GM19438 (cell line): ENCODE measurements around the gene LZIC.
A peak's percentile ranks its signal among the peaks of the same experiment; 100 is the strongest.
"Not testable (repeated sequence)": the region's sequence is repeated elsewhere in the genome, so short reads cannot be mapped to it uniquely, and the experiment has no call there.

Experiments used
- ATAC-seq: cut with Tn5 transposase; IDR thresholded peaks from one replicate; pipeline ENCODE4 v1.9.1; 2021; ENCODE audit warnings: low read depth; ENCODE audit not compliant: unreplicated experiment

The LZIC gene

GRCh38 chr1:9942939-9943788, at the start of gene LZIC, which contains the start of gene NMNAT1:
TSS of gene LZIC (minus strand) at chr1:9943391. CDS start at chr1:9936619, 6,772 bp downstream.
TSS of gene NMNAT1 (plus strand) at chr1:9943475. CDS start at chr1:9972074, 28,599 bp downstream.
- ATAC-seq = peak; percentile 84

- no peak for ATAC-seq
Observed at GRCh38 chr1:9992910-9993309, 49.7 kb upstream of the LZIC start.

DNA sequence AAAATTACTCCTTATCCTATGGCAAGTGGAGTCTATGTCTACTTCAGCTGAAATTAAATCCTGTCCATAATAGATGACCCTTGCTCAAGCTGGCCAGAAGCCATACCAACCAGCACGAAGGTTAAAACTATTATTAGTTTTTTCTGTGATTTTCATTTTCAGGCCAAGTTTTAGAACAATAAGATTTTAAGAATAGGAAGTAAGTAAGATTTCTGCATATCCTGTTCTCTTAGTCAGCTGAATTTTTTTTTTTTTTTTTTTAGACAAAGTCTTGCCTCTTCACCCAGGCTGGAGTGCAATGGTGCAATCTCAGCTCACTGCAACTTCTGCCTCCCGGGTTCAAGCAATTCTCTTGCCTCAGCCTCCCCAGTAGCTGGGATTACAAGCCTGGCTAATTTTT, 47.8 kb upstream of the LZIC start:
- ATAC-seq = no peak

DNA sequence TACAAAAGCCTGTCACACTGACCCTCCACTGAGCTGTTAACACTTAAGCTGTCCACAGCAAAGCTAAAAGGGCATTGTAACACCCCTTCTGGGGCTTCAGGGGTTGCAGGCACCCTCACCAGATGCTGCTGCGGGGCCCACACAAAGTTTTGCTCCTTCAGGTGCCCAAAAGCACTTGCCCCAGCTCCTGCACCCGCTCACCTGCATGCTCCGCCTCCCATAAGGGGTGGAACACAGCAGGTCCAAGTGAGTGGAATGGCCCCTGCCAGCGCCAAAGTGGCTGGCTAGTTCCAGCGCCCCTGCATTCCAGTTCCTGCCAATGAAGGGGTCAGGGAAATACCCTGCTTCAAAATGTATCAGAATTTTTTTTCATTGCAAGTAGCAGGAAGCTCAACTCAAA, 46.6 kb upstream of the LZIC start:
- ATAC-seq = no peak

GRCh38 chr1:9985001-9985400, 41.8 kb upstream of the LZIC start:
- ATAC-seq = no peak

DNA sequence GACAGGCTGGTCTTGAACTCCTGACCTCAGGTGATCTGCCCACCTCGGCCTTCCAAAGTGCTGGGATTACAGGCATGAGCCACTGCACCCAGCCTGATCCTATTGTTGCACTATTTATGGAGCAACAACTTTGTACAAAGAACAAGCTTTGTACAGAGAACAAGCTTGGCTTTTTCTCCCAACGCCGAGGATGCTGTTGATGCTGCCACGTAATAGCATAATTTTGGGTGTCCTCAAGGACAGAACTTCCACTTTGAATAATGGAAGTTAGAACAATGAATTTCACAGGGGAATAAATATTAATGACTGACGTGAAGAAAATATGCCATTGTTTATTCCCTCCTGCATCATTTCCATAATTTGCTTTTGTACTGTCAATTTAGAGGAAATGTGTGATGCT, 41.1 kb upstream of the LZIC start:
- no peak for ATAC-seq

GRCh38 chr1:9960706-9961562, 17.7 kb upstream of the LZIC start:
- ATAC-seq = no peak

DNA sequence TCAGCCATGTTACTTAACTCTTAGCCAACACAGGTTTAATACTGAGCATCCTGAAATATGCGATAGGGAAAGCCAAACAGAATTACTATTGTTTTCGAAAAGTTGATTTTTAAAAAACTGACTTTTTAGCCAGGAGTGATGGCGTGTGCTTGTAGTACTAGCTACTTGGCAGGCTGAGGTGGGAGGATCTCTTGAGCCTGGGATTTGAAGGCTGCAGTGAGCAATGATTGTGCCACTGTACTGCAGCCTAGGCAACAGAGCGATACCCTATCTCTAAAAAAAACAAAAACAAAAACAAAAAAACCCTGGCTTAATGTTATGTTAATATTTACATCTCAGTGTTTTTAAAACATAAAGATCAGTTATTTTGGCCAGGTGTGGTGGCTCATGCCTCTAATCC, 16.8 kb upstream of the LZIC start:
- ATAC-seq = no peak

DNA sequence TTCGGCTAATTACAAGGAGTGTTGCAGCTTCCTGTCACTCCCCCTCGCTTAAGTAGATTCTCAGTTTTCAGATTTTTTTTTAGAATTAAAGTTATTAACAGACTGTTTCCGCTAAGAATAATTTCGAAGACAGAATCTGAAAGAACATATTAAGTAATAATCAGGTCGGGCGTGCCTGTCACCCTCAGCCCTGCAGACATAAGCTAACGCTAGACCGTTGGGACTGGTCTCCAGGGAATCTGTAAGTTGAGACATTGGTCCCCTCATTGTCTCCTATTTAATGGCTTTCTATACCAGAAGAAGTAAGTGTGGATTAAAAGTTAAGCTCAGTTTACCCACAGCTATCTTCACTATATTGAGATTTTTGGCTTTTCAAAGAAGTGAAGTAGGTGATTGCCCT, 14.5 kb upstream of the LZIC start:
- ATAC-seq = no peak

GRCh38 chr1:9946315-9946714, 3.1 kb upstream of the LZIC start:
- ATAC-seq = no peak

DNA sequence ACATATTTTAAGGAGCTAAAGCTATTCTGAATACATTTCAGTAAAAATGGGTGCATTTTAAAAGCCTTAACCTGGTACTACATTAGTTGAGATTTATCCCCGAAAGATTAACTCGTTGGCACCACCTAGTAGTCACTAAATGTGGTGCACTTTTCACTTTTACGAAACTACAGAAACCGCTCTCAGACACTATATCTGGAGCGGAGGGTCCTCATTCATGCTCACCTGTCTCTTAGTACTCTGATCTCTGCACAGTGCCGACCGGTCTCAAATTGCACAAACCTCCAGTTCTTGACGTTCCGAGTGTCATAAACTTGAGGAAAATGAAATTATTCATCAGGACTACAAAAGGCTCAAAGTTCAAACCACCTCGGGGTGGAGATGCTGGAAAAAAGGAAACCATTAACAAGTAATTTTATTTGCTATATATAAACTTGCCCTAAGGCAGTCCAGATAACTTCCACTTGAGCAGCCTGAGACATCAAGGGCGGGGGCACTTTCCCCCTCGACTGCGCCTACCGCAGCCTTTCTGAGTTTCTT, 722 bp downstream of the LZIC start:
- peak; percentile 12 for ATAC-seq

DNA sequence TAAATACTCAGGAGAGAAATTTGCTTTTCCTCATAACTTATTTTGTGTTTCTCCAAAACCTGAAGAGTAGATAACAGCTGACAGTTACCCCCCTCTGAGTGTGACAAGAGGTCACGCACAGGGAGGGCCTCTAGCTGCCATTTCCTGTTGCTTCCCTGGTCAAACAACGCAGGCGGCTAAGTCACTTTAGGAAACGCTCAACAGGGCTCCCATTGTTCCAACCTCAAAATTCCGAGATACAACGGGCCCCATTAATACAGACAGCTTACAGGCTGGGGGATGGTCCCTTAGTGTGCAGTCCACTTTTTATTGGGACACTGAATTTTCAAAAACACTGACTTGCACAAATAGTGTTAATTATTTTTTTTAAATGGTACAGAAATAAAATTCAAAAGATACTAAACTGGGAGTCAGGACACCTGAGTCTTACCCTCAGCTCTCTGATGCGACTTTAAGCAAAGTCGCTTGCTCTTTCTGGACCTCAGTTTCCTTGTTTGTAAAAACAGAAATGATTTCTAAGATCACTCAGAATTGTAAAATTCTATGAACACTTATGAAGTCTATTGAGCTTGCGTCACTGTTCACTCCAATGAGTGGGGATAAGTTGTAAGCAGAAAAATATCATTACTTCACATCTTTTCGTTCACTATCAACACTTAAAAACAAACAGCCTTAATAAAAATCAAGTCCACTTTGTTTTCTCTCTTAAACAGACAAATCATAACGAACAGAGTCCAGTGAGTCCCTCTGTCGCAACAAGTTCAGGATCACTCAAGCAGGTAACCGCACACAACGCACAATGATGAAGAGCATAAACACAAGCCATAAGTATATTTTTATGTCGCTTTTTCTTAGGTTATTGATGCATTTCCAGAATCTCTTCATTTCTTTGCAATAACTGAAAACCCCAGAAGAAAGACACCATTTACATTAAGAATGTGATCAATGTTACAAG, 13.5 kb downstream of the LZIC start:
- no peak for ATAC-seq

- no peak for ATAC-seq
Observed at GRCh38 chr1:9927259-9927658, 15.9 kb downstream of the LZIC start.

- ATAC-seq = no peak
Observed at GRCh38 chr1:9922342-9922741, 20.8 kb downstream of the LZIC start.

GRCh38 chr1:9920606-9921005, 22.6 kb downstream of the LZIC start:
- no peak for ATAC-seq

DNA sequence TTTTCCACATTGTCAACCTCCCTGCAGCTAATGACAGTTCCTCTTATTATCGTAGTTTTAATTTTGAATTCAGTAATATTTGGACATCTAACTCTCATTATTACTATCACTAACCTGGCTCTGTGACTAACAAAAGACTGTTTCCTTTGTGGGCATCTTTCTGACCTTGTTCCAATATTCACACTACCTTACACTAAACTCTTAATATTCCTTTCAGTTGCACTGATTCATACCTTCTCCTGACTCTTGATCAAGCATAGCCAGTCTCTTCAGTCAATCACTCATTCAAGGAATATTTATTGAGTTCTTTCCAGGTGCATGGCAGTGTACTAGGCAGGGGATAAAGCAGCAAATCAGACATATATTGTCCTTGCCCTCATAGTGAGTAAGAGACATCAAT, 25.3 kb downstream of the LZIC start:
- no peak for ATAC-seq

GRCh38 chr1:9917495-9917894, 25.7 kb downstream of the LZIC start:
- not testable (repeated sequence) for ATAC-seq

GRCh38 chr1:9916452-9916851, 26.7 kb downstream of the LZIC start:
- ATAC-seq = no peak

GRCh38 chr1:9914610-9914937, 28.6 kb downstream of the LZIC start:
- no peak for ATAC-seq

DNA sequence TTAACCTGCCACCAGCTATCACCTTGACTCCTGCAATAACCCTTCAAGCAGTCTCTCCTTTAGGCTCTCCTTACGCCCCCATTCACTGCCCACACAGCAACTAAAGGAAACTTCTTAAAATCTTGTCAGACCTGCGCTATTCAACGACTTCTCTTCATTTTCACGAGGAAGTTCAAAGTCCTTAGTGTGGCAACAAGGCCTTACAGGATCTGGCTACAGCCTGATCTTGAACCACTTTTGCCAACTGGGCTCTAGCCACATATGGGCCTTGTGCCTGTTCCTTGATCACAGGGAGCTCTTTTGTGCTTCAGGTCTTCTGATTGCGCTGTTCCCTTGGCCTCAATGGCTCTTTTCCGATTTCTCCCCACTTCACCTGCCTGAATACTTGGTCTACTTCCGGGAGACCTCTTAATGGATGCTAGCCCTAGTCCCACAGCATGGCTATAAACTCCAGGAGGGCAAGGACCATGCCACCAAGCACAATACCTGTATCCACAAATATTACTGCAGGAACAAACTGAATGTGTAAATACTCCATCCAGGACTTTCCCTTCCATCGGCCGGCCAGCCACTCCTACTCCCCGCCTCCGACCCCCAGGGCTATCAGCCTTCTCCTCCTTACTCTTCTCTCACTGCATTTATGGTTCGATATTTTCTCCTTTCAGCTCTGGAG, 30.8 kb downstream of the LZIC start:
- no peak for ATAC-seq
